Stimulated activated CD4-positive, alpha-beta T cell treated with anti-CD3 and anti-CD28 coated beads, Interleukin-12 subunit alpha, Interleukin-12 subunit beta, amount 100 ng/mL, for 24 hours (primary cell): Measurements from ENCODE around the gene ARHGEF35.
"Not testable (repeated sequence)": the region's sequence is repeated elsewhere in the genome, so short reads cannot be mapped to it uniquely, and the experiment has no call there.

Source experiments
- DNase-seq, 2 experiments: peaks; one replicate each; pipeline ENCODE4 v3.0.0-alpha.2; 2020; ENCODE audit warnings: low read depth in 2 of 2

Gene ARHGEF35

DNA sequence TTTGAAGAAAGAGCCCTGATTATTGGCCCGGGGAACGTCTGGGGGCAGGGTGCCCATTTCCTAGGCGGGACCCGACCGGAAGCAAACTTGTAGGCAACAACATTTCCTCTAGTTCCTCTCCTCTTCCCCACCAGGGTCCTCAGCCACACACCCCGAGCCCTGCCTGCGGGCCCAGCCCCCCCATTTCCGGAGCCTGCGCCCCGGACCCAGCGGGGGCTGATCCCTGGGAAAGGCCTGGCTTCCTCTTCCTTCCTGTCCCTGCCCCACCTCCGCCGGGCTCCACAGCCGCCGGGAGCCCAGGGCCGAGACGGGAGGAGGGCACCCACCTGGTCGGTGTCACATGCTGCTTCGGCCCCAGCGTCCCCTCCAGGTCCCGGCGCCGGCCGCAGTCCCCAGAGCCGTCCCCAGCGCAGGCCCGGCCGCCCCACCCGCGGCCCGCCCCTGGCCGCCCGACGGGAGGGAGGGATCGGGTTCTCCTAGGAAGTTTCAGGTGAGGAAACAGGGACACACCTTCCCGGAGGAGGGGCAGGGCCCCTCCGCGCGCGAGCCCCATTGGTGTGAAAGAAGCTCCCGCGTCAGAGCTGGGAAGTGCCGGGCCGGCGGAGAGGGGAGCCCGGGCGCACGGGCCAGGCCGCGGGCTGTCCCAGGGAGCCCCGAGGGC is at the start of gene ARHGEF35:
Gene ARHGEF35 (minus strand): TSS at position 622 of the 661 bp plus-strand sequence. CDS start 7,450 bp downstream, outside the sequence.
- DNase-seq = not testable (repeated sequence)

DNA sequence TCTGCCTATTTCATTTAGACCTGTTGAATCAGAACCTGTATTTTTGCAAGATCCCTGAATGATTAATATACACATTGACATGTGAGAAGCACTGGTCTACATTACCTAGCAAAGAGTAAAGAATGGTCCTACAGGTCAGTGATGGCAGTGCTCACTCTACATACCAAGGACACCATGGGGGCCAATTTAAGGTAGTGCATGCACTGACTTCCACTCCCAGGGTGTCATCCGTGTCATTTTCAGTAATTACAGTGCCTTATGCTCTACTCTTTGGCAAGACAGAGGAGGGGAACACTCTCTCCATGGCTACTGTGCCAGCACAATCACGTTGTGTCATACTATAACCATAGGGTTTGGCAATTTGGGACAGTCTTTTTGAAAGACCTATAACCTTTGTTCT is 49.7 kb upstream of the ARHGEF35 start:
- DNase-seq = not testable (repeated sequence)

DNA sequence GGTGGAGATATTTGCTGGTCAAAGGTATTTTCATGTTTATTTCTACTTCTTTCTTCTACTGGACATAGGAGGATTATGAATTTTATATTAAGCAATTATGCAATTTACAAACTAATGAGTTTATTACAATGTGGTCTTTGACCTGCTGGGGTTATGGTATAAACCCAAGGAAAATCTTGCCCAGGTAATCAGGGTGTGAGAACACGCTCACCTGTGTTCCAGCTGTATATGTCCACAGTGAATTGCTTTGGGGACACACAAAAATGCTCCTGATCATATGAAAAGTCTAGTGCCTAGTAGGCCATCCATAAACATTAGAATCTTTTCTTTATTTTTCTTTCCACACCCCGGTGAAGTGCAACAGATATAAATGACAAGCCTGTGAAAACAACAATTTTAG is 43.7 kb upstream of the ARHGEF35 start, which contains the start of gene OR2A42:
Gene OR2A42 (minus strand): TSS at position 241 of the 400 bp plus-strand sequence. CDS start 6,762 bp downstream, outside the sequence.
- DNase-seq = not testable (repeated sequence)

DNA sequence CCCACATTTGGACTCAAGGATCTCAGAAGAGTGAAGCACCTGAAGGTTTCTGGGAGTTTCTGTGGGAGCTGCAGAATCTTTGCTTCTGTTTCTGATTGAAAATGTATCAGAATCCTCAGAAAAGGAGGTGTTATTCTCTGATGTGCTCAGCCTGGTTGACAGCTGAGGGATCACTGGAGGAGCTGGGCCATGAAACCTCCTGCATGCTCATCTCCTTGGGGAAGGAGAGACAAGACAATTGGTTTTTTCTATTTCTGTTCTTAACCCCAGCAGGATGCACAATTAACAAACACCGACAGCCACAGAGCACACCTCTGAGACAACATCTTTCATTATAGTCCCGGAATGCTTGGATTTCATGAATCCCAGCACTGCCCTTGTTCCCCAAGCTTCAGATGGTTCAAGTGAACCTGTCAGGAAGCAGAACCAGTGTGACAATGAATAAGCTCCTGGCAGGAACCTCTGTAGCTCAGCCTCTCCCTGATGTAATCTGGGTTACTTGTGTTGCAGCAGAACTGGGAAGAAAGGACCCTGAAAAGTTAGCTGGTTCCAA is 43.0 kb upstream of the ARHGEF35 start:
- DNase-seq = not testable (repeated sequence)

DNA sequence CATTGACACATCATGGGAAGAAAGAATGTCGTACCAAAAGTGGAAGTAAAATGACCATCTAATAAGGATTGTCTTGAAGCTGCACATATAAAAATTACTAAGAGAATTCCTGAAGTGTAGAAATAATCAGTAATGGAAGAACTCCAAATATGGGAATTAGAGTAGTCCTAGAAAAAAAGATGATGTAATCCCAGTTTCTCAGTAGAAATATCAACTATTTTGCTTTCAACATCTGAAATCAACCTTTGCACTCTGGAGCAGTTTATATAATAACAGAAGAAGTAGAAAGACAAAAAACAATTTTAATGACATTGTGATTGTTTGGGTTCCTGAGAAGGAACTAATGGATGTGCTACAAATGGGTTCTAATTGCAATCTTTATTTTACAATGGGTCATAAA is 37.4 kb upstream of the ARHGEF35 start:
- not testable (repeated sequence) for DNase-seq

- not testable (repeated sequence) for DNase-seq
Observed at GRCh38 chr7:144231027-144231426, 35.4 kb upstream of the ARHGEF35 start.

DNA sequence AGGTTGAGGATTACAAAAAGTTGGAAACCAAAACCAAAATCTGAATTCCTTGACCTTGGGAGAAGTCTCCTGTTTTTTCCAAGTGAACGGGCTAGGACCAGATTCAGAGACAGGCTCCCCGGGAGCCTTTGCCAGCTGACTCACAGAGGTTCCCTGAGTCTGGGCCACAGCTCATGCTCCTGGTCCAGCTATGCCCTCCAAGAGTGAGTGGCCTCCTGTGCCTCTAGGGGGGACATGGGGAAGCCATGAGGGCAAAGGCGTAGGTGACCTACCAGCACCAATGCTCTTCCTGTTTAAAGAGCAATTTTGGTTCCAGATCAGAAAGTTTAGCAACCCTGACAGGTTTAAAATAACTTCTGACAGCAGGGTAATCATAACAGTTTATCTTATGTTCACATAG is 33.2 kb upstream of the ARHGEF35 start:
- DNase-seq = not testable (repeated sequence)

- not testable (repeated sequence) for DNase-seq
Observed at GRCh38 chr7:144226866-144227265, 31.2 kb upstream of the ARHGEF35 start.

DNA sequence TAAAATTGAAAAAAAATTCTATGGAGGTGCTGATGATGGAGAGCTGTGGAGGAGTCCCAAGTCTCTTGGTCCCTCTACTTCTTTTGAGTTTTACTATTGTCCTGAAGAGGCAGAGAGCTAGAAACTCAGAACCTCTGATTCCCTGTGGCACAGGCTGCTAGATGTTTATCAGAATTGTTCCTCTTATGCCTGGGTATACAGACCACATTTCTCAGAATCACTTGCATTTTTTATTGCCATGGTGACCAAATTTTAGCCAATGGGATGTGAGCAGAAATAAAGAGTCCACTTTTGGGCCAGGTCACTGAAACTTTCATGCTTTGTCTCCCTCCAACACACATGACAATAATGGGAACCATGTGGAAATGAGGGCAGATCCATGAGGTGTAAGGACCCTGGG is 28.0 kb upstream of the ARHGEF35 start:
- DNase-seq = not testable (repeated sequence)

GRCh38 chr7:144220531-144220930 is 24.9 kb upstream of the ARHGEF35 start:
- DNase-seq = not testable (repeated sequence)

DNA sequence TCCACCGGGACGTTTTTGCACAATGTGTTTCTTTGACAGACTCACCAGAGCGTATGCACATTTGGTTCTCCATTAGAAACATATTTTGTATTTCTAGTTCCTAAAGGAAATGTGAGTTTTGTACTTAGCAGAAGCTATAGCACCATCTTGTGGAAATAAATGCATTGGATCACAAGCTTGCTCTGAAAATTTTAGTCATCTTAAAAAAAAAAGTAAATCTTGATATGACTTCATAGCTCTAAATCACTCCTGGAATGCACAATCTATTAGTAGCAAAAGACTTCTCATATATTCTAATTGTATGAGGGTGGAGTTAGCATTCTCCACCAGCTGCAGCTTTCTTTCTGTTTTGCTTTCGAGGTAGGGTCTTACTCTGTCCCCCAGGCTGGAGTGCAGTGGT is 23.5 kb upstream of the ARHGEF35 start:
- not testable (repeated sequence) for DNase-seq

- not testable (repeated sequence) for DNase-seq
Observed at GRCh38 chr7:144218581-144218980, 22.9 kb upstream of the ARHGEF35 start.

GRCh38 chr7:144217200-144217599 is 21.6 kb upstream of the ARHGEF35 start:
- DNase-seq = not testable (repeated sequence)

GRCh38 chr7:144205306-144205705 is 9.7 kb upstream of the ARHGEF35 start:
- not testable (repeated sequence) for DNase-seq

GRCh38 chr7:144203086-144203485 is 7.5 kb upstream of the ARHGEF35 start:
- not testable (repeated sequence) for DNase-seq

DNA sequence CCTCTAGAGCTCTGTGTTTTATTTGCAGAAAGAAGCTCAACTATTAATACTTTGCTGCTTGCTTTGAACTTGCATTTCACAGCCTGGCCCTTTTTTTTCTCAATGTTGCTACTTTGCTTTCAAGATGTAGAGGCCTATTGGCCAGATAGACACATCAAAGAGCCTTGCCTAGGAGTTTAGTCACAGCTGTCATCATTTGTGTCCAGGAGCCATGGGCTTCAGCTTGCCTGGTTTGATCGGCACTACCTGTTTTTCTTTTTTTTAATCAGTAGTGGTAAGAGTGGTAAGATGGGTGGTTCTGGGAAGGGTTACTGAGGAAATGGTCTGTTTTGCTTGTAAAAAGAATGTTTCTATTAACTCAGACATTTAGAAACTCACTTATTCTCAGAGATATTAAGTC is 6.3 kb upstream of the ARHGEF35 start:
- not testable (repeated sequence) for DNase-seq

GRCh38 chr7:144198934-144199333 is 3.3 kb upstream of the ARHGEF35 start:
- DNase-seq = not testable (repeated sequence)

DNA sequence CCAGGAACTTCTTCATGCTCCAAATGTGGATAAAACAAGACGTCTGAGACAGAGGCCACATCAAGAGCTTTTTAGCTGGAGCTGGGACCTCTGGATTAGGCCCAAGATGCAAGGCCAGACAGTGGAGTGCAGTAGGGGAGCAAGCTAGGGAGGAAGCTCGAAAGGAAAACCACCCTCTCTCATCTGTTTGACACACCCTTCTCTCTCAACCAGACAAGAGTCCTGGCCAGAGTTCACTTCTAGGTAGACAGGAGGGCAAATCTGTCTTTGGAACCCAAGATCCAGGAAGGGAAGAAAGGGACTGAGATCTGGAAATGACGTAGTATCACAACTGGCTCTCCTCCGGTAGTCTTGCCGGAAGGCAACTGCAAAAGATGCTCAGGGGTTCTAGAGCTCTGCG is 1.2 kb downstream of the ARHGEF35 start:
- DNase-seq = not testable (repeated sequence)

DNA sequence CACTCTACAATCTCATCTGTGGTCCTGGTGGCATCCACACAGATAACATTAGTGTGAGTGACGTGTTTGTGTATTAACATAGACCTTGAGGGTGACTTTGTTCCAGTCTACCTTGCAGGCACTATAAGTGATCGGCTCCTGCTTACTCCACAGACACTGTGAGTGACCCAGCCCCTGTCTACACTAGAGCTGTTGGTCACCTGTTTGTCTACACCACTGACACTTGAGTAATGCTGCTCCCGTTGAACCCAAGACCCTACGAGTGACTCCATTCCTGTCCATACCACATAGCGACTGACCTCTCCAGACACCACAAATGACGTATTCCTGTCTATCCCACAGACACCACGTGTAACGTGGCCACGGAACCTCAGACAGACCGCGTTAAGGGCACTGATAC is 1.9 kb downstream of the ARHGEF35 start:
- not testable (repeated sequence) for DNase-seq

DNA sequence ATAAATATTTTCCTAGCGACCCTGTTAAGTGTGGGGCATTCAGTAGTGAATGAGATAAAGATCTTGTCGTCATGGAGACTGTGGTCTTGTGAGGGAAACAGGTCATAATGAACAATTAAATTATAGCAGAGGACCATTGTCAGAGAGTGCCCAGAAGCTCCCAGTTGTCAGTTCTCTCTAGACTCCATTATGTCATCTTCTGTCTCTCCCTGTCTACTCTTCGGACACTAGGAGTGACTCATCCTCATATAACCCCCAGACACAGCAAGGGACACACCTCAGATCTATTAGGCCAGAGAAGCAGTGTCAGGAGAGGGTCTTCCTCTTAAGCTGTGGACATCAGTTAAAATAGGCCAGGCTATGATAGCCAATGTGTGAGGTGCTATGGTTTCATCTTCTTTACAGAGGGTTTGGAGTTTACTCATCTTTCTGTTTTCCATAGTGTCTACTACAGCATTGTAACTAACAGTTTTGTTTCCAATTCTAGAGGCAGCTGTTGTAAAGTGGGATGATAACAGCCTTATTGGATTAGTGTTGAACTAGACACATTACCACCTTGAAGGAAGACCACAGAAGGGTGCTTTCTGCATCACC is 7.0 kb downstream of the ARHGEF35 start:
- not testable (repeated sequence) for DNase-seq

GRCh38 chr7:144187848-144188247 is 7.8 kb downstream of the ARHGEF35 start:
- not testable (repeated sequence) for DNase-seq

- DNase-seq = not testable (repeated sequence)
Observed at GRCh38 chr7:144183166-144183565, 12.5 kb downstream of the ARHGEF35 start, which contains the start of gene CTAGE4. Gene CTAGE4, plus strand, starts transcription at chr7:144183466. Its CDS starts 38 bp downstream, at chr7:144183504.

DNA sequence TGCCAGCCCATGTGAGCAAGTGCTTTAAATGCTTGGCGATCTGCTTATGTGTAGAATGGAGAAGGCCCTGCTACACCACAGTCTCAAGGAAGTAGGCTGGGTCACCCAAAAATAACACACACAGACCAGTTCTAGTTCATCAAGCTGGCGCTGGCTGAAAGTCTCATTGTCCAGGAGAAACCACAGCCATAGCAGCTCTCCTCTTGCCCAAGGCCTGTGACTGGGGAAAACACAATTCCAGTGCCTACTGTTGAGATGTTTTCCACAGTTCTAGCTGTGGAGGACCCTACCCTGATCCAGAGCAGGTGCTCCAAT is 16.5 kb downstream of the ARHGEF35 start:
- DNase-seq = not testable (repeated sequence)
